GM12874 (cell line): ENCODE data around the gene RIT2.

Experiments
- CTCF ChIP-seq: IDR thresholded peaks from 2 replicates; pipeline ENCODE4 v1.5.1; 2011; ENCODE audit warnings: low read depth, mild to moderate bottlenecking, control low read depth, low read length, moderate library complexity; ENCODE audit not compliant: insufficient read depth

Gene RIT2

GRCh38 chr18:42792731-42793130, 322.8 kb downstream of the RIT2 start:
- TF ChIP-seq CTCF: no peak

DNA sequence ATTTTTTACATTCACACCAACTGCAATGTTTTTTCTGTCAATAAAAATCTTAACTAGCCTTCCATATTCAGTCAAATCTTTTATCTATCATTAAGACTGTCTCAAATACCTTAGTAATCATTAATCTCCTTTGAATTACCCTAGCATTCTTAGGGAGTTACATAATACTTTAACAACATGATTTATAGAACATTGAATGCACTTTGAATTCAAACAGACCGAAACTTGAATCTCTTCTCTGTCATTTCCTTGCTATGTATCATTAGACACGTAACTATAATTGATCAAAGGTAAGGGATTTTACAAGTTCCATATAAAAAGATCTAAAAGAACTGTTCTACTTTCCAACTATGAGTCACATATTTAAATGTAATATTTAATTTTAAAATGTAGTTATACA, 330.9 kb downstream of the RIT2 start:
- TF ChIP-seq CTCF: no peak

GRCh38 chr18:42782929-42783328, 332.6 kb downstream of the RIT2 start:
- TF ChIP-seq CTCF: no peak

DNA sequence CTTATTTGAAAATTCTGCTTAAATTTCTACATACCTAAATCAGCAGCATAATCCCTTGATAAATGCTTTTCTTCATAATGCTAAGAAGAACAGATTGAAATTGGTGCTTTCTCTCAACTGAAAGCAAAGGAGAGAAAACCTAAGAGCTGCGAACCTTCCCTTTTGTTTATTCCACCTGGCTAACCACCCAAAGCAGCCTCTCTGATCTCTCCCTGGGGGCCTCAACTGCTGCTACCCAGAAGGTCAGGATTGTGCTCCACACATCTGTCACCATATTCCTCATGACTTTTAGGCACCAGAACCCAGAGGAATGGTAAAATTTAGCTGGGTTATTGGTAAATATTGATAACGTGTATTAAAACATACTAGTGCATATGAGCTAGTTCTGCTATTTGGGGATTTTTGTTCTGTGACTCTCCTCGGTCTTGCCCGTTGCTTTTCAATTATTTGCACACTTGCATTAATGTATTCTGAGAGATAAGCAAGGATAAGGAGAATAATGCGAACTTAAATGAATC, 334.1 kb downstream of the RIT2 start:
- no peak for TF ChIP-seq CTCF

DNA sequence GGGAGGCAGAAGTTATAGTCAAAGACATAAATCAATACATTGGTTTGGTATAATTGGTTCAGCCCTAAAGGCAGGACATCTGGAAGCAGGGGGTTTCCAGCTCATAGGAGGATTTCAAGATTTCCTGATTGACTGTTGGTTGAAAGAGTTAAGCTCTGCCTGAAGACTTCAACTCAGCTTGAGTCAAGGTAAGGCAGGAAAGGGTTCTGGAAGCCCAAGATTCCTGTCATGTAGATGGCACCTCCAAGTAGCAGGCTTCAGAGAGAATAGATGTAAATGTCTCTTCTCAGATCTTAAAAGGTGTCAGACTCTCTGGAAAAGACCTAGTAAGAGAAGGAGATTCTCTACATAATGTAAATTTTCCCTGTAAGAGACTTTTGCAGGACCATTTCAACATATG, 335.3 kb downstream of the RIT2 start:
- TF ChIP-seq CTCF: no peak

- TF ChIP-seq CTCF: no peak
These were observed 336.9 kb downstream of the RIT2 start for GRCh38 chr18:42778445-42779042.

- no peak for TF ChIP-seq CTCF
These were observed 337.5 kb downstream of the RIT2 start for GRCh38 chr18:42778024-42778423.
